HL-60 (cell line): ENCODE results near the gene PNO1.

Experiments used
- DNase-seq, 2 experiments: peaks; one replicate each; pipeline ENCODE4 v3.0.0-alpha.2; 2010 to 2020; ENCODE audit warnings: low read depth in 1 of 2, low spot score in 1 of 2
- H3K27ac ChIP-seq: fragments of 250-450 bp; sonication (Bioruptor Pico); replicated peaks from 2 replicates; pipeline ENCODE4 v1.5.1; 2020; ENCODE audit warnings: mild to moderate bottlenecking, moderate library complexity
- H3K27me3 ChIP-seq: fragments of 250-450 bp; sonication (Bioruptor Pico); 2 replicates; pipeline ENCODE4 v1.5.1; 2021; ENCODE audit warnings: mild to moderate bottlenecking, moderate library complexity; ENCODE audit not compliant: insufficient read depth, poor library complexity, severe bottlenecking
- H3K4me3 ChIP-seq: replicated peaks from 2 replicates; pipeline ENCODE4 v1.5.1; 2011; ENCODE audit warnings: mild to moderate bottlenecking, control low read depth, low read length; ENCODE audit not compliant: insufficient read depth
- CTCF ChIP-seq: IDR thresholded peaks from one replicate; pipeline ENCODE4 v1.5.1; 2011; ENCODE audit warnings: low read length, control low read depth, inconsistent platforms; ENCODE audit not compliant: insufficient read depth
- GABPA ChIP-seq: IDR thresholded peaks from 2 replicates; pipeline ENCODE4 v1.6.1; 2012; ENCODE audit warnings: low read depth
- POLR2AphosphoS5 ChIP-seq: IDR thresholded peaks from 2 replicates; pipeline ENCODE4 v1.6.1; 2012; ENCODE audit warnings: low read depth
- REST ChIP-seq: IDR thresholded peaks from 2 replicates; pipeline ENCODE4 v1.6.1; 2012; ENCODE audit warnings: low read depth; ENCODE audit not compliant: insufficient replicate concordance
- SPI1 ChIP-seq: IDR thresholded peaks from 2 replicates; pipeline ENCODE4 v1.6.1; 2012; ENCODE audit warnings: low read depth, mild to moderate bottlenecking, borderline replicate concordance

Gene PNO1

GRCh38 chr2:68188831-68189230 lies 31.1 kb downstream of the PNO1 start:
- no peak for DNase-seq
- Histone ChIP-seq H3K4me3 (no peak overlapping the region), H3K27me3 (no peaks in the 10 kb centered on the region), H3K27ac (no peak overlapping the region)
- TF ChIP-seq SPI1 (no peak), CTCF (no peak), POLR2AphosphoS5 (no peak), GABPA (no peak), REST (no peak)

GRCh38 chr2:68189991-68190784 lies 32.5 kb downstream of the PNO1 start:
- DNase-seq, result no peak
- no peaks in the 10 kb centered on the region for H3K27me3 ChIP-seq
- H3K4me3 ChIP-seq, result no peak overlapping the region
- H3K27ac ChIP-seq, result no peak overlapping the region
- no peak for TF ChIP-seq POLR2AphosphoS5
- TF ChIP-seq GABPA, result no peak
- no peak for TF ChIP-seq REST
- no peak for TF ChIP-seq SPI1
- no peak for TF ChIP-seq CTCF

GRCh38 chr2:68190991-68191731 lies 33.5 kb downstream of the PNO1 start:
- Histone ChIP-seq H3K27ac (no peak overlapping the region), H3K27me3 (no peaks in the 10 kb centered on the region), H3K4me3 (no peak overlapping the region)
- DNase-seq, result no peak
- no peak for TF ChIP-seq REST
- TF ChIP-seq SPI1, result no peak
- no peak for TF ChIP-seq POLR2AphosphoS5
- TF ChIP-seq GABPA, result no peak
